Stimulated activated CD4-positive, alpha-beta T cell treated with anti-CD3 and anti-CD28 coated beads, Interleukin-4, amount 100 ng/mL, for 24 hours (primary cell): Measurements from ENCODE around the gene CFAP57.

Experiments
- DNase-seq: peaks from one replicate; pipeline ENCODE4 v3.0.0-alpha.2; 2020

CFAP57 gene

GRCh38 chr1:43302721-43303470 lies 130.8 kb downstream of the CFAP57 start:
- no peak for DNase-seq

DNA sequence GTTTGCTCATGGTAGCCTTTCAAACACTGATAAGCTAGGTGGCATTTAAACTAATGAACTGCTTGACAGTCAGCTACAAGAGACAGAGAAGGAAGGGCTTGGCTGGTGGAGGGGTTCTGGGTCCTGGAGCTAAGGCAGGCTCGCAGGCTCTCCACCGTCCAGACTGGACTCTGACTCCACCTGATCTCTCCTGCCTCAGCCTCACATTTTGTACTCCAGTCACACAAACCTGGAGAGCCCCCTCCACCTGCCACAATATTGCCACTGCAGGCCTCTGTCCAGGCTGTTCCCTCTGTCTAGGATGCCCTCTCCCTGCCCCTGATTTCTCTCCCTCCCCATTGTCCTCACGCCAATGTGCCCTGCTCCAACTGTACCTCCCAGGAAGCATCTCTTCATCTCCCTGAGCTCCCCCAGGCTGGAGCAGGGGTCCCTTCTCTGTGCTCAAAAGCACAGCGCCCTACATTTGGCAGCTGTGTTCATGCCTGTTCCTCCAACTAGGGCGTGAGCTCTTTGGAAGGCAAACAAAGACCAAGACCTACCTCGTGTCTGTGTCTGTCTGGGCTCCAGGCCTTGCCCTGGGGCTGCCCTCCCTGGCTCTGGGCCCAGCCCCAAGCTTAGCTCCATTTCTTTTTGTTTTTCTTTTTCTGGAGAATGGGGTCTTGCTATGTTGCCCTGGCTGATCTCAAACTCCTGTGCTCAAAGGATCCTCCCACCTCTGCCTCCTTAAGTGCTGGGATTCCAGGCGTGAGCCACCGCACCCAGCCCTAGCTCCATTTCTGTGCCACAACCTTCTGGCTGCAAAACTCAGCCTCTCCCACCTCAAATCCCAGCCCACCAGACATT lies 131.6 kb downstream of the CFAP57 start:
- no peak for DNase-seq
